DND-41 (cell line): ENCODE results near the gene ABRACL.

Experiments used
- CTCF ChIP-seq: IDR thresholded peaks from 2 replicates; pipeline ENCODE4 v1.5.1; 2012; ENCODE audit warnings: borderline replicate concordance, low read length, moderate library complexity, mild to moderate bottlenecking; ENCODE audit not compliant: poor library complexity, severe bottlenecking; ENCODE audit errors: extremely low read depth
- EZH2 ChIP-seq: IDR thresholded peaks from 3 replicates; pipeline ENCODE4 v1.6.1; 2012; ENCODE audit warnings: borderline replicate concordance, low read depth, mild to moderate bottlenecking, moderate library complexity, low read length, inconsistent platforms; ENCODE audit not compliant: severe bottlenecking

- TF ChIP-seq EZH2 (no peak), CTCF (no peak)
These were observed 16.6 kb upstream of the ABRACL start for GRCh38 chr6:139011980-139012379.
